ENCODE results near the gene USP7. TPM values are rescaled to one million over a fixed set of nuclear protein-coding genes. Genes with fewer than 3 reads are reported as not detected.
"Not testable (repeated sequence)": the region's sequence is repeated elsewhere in the genome, so short reads cannot be mapped to it uniquely, and the experiment has no call there.

USP7 gene
- total RNA-seq, 3 donors from 2014 or later: 125 to 144 (median 130) TPM

DNA sequence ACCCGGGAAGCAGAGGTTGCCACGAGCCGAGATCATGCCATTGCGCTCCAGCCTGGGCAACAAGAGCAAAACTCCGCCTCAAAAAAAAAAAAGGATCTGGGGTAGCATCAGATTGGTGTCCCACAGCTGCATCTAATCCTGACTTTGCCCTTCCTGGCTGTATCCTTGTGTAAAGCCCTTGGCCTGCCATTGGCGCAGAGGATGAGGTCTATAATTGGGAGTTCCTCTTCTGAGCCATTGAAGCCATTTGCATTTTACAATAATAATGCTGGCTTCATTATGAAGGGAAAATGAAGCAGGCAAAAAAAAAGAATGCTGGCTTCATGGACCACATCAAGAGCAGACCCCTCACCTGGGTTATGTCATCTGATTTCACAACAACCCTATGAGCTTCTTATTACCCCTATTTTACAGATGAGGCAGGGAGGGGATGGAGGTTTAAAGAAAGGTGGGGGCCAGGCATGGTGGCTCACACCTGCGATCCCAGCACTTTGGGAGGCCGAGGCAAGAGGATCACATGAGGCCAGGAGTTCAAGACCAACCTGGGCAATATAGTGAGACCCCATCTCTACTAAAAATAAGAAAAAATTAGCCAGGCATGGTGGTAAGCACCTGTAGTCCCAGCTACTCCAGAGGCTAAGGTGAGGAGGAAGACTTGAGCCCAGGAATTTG is 82.7 kb downstream of the USP7 start:
- peaks cover 18% of the 10 kb centered on the region for H3K4me1 ChIP-seq (ENCODE audit: low read depth)
- intact Hi-C loops (cut with DNase I, micrococcal nuclease): loop anchor here (5.0 to 10.0 kb wide), 3 partner anchors 56 to 314 kb away; no protein-coding TSS in a partner anchor
- H3K4me3 ChIP-seq: no peak overlapping the region
- TF ChIP-seq, protein P1, sequence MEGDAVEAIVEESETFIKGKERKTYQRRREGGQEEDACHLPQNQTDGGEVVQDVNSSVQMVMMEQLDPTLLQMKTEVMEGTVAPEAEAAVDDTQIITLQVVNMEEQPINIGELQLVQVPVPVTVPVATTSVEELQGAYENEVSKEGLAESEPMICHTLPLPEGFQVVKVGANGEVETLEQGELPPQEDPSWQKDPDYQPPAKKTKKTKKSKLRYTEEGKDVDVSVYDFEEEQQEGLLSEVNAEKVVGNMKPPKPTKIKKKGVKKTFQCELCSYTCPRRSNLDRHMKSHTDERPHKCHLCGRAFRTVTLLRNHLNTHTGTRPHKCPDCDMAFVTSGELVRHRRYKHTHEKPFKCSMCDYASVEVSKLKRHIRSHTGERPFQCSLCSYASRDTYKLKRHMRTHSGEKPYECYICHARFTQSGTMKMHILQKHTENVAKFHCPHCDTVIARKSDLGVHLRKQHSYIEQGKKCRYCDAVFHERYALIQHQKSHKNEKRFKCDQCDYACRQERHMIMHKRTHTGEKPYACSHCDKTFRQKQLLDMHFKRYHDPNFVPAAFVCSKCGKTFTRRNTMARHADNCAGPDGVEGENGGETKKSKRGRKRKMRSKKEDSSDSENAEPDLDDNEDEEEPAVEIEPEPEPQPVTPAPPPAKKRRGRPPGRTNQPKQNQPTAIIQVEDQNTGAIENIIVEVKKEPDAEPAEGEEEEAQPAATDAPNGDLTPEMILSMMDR (IDR thresholded peaks at IDR 0.05): no peak
- no peaks in the 10 kb centered on the region for H3K36me3 ChIP-seq (ENCODE audit: low read depth)
- ATAC-seq: no peak
- DNase-seq: peak in 1 of 3 donors; percentile 15
- H3K9me3 ChIP-seq: no peaks in the 10 kb centered on the region

DNA sequence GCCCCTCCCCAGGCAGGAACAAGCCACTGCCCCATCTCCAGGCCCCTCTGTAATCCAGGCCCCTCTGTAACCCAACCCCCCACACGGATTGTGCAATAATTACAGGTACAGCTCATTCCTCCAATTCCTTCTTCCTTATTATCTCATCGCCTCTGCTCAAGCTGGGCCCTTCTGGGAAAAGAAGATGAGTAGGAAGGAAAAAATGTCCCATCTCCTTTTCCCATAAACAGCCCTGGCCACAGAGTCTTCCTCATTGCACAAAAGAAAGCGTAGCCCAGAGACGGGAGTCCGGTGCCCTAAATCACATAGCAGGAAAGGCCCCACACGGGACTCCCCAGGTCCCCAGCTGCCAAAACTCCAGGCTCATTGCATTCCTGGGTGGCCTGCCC is 85.2 kb downstream of the USP7 start:
- Histone ChIP-seq H3K36me3 (ENCODE audit: low read depth) (no peaks in the 10 kb centered on the region), H3K4me3 (no peak overlapping the region), H3K9me3 (no peaks in the 10 kb centered on the region), H3K4me1 (ENCODE audit: low read depth) (peaks cover 2% of the 10 kb centered on the region)
- peak; percentile 59 for ATAC-seq
- DNase-seq: peak in 1 of 3 donors; percentile 47
- intact Hi-C loops (cut with DNase I, micrococcal nuclease): no loop called here
- TF ChIP-seq, protein P1 (IDR thresholded peaks at IDR 0.05): no peak

DNA sequence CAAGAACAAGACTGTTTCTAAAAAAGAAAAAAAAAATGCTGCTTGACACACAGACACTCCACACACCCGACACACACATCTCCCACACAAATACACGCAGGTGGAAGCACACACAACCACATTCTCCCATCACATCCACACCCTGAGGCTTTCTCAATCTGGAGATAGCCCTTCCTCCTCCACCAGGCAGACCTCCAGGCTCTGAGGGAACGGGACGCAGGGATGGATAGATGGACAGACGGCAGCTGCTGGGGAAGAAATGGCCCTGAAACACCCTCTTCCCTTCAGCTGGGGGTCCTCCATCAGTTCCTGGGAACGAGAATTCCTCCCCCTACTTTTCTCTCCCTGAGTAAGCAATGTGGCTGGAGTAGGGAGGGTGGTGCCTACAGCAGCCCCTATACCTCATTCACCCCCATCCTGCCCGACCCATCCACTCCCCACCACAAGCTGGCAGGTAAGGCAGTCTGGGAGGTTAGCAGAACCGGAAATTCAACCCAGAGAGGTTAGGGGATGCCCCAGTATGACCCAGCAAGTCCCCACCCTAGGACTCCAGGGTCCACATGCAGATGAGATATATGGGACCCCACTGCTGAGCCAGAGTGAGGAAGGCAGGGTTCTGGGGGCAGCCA is 85.7 kb downstream of the USP7 start:
- H3K9me3 ChIP-seq: no peaks in the 10 kb centered on the region
- TF ChIP-seq, protein P1 (IDR thresholded peaks at IDR 0.05): no peak
- DNase-seq (peak in 1 of 3 donors; percentile 31), ATAC-seq (peak; percentile 33)
- intact Hi-C loops (cut with DNase I, micrococcal nuclease): no loop called here
- no peak overlapping the region for H3K4me3 ChIP-seq
- H3K36me3 ChIP-seq (ENCODE audit: low read depth): no peaks in the 10 kb centered on the region
- peaks cover 2% of the 10 kb centered on the region for H3K4me1 ChIP-seq (ENCODE audit: low read depth)

DNA sequence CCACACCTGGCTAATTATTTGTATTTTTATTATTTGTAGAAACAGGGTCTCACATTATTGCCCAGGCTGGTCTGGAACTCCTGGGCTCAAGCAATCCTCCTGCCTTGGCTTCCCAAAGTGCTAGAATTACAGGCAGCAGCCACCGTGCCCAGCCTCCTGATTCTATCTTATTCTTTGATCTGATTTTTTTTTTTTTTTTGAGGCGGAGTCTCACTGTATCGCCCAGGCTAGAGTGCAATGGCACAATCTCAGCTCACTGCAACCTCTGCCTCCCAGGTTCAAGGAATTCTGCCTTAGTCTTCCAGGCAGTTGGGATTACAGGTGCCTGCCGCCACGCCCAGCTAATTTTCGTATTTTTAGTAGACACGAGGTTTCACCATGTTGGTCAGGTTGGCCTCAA is 88.4 kb downstream of the USP7 start:
- DNase-seq; H3K4me3 ChIP-seq; ATAC-seq; H3K9me3 ChIP-seq; H3K4me1 ChIP-seq (ENCODE audit: low read depth); H3K36me3 ChIP-seq (ENCODE audit: low read depth); intact Hi-C loops (cut with DNase I, micrococcal nuclease): not testable (repeated sequence)

DNA sequence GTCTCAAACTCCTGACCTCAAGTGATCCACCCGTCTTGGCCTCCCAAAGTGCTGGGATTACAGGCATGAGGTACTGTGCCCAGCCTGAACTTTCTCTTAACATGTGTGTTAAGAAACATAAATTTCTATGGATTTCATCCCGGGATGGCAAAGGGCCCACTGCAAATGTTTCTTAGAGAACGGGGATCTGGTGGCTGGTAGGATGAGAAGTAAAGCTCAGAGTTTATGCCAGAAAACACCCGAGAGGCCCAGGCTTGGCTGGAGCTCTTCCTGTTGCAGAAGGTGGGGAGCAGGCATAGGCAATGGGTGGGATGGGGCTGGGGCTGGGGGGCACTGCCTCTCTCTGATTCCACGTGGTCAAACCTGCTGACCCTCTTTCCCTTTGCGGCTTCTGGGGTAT is 89.3 kb downstream of the USP7 start:
- Histone ChIP-seq H3K4me1 (ENCODE audit: low read depth) (peaks cover 10% of the 10 kb centered on the region), H3K4me3 (no peak overlapping the region), H3K9me3 (no peaks in the 10 kb centered on the region), H3K36me3 (ENCODE audit: low read depth) (no peaks in the 10 kb centered on the region)
- intact Hi-C loops (cut with DNase I, micrococcal nuclease): no loop called here
- no peak for DNase-seq
- ATAC-seq: no peak
- TF ChIP-seq, protein P1 (IDR thresholded peaks at IDR 0.05): no peak

DNA sequence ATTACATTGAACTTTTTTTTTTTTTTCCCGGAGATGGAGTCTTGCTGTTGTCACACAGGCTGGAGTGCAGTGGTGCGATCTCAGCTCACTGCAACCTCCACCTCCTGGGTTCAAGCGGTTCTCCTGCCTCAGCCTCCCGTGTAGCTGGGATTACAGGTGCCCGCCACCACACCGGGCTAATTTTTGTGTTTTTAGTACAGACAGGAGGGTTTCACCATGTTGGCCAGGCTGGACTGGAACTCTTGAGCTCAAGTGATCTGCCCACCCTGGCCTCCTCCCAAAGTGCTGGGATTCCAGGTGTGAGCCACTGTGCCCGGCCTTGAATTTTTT is 89.9 kb downstream of the USP7 start:
- H3K9me3 ChIP-seq; intact Hi-C loops (cut with DNase I, micrococcal nuclease); H3K36me3 ChIP-seq (ENCODE audit: low read depth); DNase-seq; ATAC-seq; H3K4me3 ChIP-seq: not testable (repeated sequence)
- H3K4me1 ChIP-seq (ENCODE audit: low read depth): peaks cover 14% of the 10 kb centered on the region

Measured in mucosa of descending colon (tissue), 3 donors.